GM18951 (cell line): ENCODE measurements around the gene GPATCH4.
"Not testable (repeated sequence)": the region's sequence is repeated elsewhere in the genome, so short reads cannot be mapped to it uniquely, and the experiment has no call there.

Experiments
- POLR2A ChIP-seq: IDR thresholded peaks from 4 replicates; pipeline ENCODE4 v1.6.1; 2011; ENCODE audit warnings: mild to moderate bottlenecking; ENCODE audit not compliant: insufficient read length, insufficient read depth; ENCODE audit errors: extremely low read depth
- in situ Hi-C: fragments of 300-500 bp; cut with MboI; formaldehyde crosslinking; loops from one replicate; pipeline ENCODE4 v1.12.0; 2022; ENCODE audit warnings: low sequenced_read_pairs, mixed read lengths, inconsistent platforms; ENCODE audit not compliant: unreplicated experiment

The GPATCH4 gene

GRCh38 chr1:156598731-156599432 is 2.4 kb downstream of the GPATCH4 start:
- in situ Hi-C loops: no loop called here
- no peak for TF ChIP-seq POLR2A

DNA sequence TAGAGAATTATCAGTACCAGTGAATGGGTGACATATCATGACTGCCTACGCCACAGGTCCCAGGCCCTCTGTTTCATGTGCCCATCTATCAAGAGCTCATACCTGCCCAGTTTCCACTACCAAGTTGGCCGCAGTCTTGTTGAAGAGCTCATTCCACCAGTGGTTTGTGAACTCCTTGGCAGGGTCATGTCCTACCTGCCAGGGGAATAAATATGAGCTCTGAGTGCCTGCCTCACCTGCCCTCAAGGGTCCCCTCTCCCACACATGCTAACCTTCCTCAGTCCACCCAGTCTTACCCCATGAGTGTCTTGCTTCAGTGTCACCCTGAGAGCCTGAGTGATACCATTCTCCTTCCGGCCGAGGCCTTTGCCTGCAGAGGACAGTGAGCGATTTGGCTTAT is 3.2 kb downstream of the GPATCH4 start:
- in situ Hi-C loops: no loop called here

DNA sequence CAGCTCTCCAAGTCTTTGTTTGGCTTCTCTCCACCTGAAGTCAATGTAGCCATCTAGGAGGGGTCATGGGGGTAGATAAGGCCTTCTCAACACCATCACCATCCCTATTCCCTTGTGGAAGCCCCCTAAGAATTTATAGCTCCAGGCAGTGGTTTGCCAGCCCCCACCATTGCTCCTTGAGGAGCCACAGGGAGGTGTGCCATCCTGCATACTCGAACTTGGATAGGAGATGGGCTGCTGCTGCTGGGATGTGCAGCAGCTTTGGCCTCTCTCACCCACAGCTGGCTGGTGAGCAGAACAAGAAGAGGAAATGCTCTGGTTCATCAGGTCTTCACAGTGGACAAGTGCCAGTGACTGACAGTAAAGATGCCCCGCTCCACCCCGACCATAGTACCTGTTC is 4.9 kb downstream of the GPATCH4 start:
- in situ Hi-C loops: no loop called here
- TF ChIP-seq POLR2A: no peak

More for the DNA sequence above, 3.2 kb downstream of the GPATCH4 start:
- no peak for TF ChIP-seq POLR2A

GRCh38 chr1:156595016-156595415 is 6.3 kb downstream of the GPATCH4 start:
- TF ChIP-seq POLR2A: no peak
- in situ Hi-C loops: no loop called here

GRCh38 chr1:156594190-156594589 is 7.1 kb downstream of the GPATCH4 start:
- TF ChIP-seq POLR2A: no peak
- in situ Hi-C loops: no loop called here

GRCh38 chr1:156593661-156593989 is 7.7 kb downstream of the GPATCH4 start:
- in situ Hi-C loops: no loop called here
- TF ChIP-seq POLR2A: no peak

- TF ChIP-seq POLR2A: no peak
- in situ Hi-C loops: no loop called here
Observed at GRCh38 chr1:156592910-156593660, 8.2 kb downstream of the GPATCH4 start.

DNA sequence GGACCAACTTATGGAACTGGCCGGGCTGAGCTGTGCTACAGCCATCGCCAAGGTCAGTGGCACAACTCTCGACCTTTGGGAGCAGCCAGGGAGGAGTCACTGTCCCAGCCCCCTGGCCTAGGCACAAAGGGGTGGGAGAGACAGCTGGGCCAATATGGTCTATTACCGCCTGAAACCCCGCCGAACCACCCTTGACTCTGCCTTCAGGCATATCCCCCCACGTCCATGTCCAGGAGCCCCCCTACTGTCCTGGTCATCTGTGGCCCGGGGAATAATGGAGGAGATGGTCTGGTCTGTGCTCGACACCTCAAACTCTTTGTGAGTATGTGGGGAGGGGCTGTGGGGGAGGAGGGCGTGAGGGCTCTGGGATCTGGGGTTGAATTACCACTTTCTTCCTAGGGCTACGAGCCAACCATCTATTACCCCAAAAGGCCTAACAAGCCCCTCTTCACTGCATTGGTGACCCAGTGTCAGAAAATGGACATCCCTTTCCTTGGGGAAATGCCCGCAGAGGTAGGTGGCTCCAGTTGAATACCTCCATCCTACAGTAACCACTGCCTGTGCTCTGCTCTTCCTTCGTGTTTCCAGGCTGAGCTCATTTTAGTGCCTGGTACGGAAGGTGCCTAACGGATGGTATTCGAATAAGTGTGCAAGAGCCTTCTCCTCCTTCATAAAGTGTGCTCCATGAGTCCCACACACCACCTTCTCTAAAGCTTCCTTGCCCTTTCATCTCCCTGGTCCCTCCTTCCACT is 8.9 kb downstream of the GPATCH4 start:
- TF ChIP-seq POLR2A: no peak
- in situ Hi-C loops: no loop called here

DNA sequence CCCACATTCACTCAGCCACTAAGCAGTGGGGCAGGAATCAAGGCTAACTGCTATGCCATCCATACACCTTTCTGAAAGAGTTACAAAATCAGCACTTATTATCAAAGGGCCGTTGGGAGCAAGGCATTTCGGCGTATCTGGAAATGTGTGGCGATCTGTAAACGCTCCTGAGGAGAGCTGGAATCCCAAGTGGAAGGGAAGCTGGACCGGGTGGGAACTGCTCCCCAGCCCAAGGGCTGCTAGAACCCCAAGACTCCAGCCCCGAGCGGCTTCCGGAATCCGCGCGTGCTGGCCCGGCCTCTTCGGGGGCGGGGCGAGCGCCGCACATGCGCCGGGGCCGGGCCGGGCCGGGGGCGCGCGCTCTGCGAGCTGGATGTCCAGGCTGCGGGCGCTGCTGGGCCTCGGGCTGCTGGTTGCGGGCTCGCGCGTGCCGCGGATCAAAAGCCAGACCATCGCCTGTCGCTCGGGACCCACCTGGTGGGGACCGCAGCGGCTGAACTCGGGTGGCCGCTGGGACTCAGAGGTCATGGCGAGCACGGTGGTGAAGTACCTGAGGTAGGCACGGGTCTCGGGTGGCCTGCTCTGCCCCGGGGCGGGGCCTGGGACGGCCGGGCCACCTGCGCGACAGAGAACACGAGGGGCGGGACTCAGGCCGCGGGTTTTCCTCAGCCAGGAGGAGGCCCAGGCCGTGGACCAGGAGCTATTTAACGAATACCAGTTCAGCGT is 9.7 kb downstream of the GPATCH4 start, which contains the start of gene NAXE:
Gene NAXE (plus strand): TSS at position 345 of the 726 bp plus-strand sequence. CDS start 29 bp downstream, at position 374.
- TF ChIP-seq POLR2A: peak; percentile 96
- in situ Hi-C loops: no loop called here

DNA sequence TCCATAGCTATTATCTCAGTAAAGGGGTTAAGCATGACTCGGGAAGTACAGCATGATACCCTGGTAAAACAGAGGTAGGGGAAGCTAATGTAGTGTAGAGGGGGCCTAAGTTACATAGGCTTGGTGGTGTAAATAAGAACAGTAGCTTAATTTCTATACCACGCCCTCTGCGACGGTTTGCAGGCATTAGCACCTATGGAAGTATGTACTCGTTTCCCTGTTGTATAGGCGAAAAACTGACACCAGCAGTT is 10.2 kb downstream of the GPATCH4 start:
- in situ Hi-C loops: no loop called here
- no peak for TF ChIP-seq POLR2A

DNA sequence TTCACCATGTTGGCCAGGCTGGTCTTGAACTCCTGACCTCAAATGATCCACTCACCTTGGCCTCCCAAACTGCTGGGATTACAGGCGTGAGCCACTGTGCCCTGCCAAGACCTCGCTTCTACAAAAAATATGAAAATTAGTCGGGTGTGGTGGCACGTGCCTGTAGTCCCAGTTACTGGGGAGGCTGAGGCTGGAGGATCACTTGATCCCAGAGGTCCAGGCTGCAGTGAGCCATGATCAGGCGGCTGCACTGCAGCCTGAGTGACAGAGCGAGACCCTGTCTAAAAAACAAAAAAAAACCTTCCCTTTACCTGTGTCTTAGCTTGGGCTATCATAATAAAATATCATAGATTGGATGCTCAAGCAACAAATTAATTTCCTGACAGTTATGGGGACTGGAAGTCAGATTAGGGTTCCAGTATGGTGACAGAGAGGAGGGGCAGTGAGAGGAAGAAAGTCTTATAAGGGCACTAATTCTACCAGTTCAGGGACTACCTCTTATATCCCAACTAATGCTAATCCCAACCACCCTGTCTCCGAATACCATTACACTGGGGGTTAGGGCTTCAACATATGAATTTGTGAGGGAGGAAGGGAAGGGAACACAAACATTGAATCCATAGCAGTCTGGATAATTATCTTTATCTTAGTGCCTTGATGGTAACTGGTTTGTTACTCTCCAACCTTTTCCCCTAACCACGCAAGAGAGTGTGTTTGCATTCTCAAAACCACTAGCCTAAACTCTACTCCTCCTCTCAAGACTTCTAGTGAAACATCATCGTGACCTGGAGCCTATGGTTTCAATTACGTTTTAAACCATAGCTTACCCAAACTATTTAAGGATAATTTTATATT is 10.7 kb downstream of the GPATCH4 start:
- in situ Hi-C loops: no loop called here
- TF ChIP-seq POLR2A: no peak

DNA sequence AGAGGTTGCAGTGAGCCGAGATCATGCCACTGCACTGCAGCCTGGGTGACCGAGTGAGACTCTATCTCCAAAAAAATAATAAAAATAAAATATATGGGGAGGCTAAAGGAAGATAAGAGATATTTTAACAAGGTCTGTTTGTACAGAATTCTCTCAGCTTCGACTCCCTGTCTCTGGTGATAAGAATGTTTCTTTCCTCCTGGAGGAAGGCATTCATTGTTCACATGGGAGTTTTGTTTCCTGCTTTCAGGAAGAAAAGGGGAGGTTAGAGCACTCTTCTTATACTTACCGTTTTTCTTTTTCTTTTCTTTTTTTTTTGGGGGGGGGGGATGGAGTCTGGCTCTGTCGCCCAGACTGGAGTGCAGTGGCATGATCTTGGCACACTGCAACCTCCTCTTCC is 11.7 kb downstream of the GPATCH4 start:
- in situ Hi-C loops: no loop called here
- TF ChIP-seq POLR2A: no peak

DNA sequence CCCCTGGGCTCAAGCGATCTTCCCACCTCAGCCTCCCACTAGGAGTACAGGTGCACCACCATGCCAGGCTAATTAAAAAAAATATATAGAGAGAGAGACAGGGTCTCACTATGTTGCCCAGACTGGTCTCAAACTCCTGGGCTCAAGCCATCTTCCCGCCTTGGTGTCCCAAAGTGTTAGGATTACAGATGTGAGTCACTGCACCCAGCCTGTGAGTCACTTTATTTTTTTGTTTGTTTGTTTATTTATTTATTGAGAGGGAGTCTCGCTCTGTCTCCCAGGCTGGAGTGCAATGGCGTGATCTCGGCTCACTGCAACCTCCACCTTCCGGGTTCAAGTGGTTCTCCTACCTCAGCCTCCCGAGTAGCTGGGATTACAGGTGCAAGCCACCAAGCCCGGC is 13.4 kb downstream of the GPATCH4 start:
- in situ Hi-C loops: not testable (repeated sequence)
